ENCODE measurements around the gene VSTM1. TPM values are rescaled to one million over a fixed set of nuclear protein-coding genes. Genes with fewer than 3 reads are reported as not detected.

VSTM1 gene
- total RNA-seq, 1 experiment from 2014 or later: not detected

GRCh38 chr19:54107876-54108490, 44.3 kb upstream of the VSTM1 start:
- no peak overlapping the region for H3K4me2 ChIP-seq (ENCODE audit: low read length)
- no peak overlapping the region for H3K9ac ChIP-seq (ENCODE audit: low read length)
- H3K27ac ChIP-seq (ENCODE audit: low read length): no peak overlapping the region
- POLR2A ChIA-PET (ENCODE audit: unreplicated experiment): no interaction called here
- H3K4me3 ChIP-seq (ENCODE audit: low read length): no peak overlapping the region
- peaks cover 29% of the 10 kb centered on the region; the same call in 1 of the 2 replicates for H3K36me3 ChIP-seq (ENCODE audit: low read depth, low read length)
- H3K9me2 ChIP-seq (replicated peaks; ENCODE audit: low read length): no peaks in the 10 kb centered on the region
- TF ChIP-seq EZH2phosphoT487 (IDR thresholded peaks at IDR 0.05; ENCODE audit: borderline replicate concordance, low read length) (no peak), CTCF (conservative IDR thresholded peaks at IDR 0.05; ENCODE audit: low read depth, low read length) (no peak), EZH2 (IDR thresholded peaks at IDR 0.05; ENCODE audit: low read length, unreplicated experiment) (no peak)
- H3K4me1 ChIP-seq (ENCODE audit: insufficient read depth, low read length): no peaks in the 10 kb centered on the region; the same call in 1 of the 2 replicates
- peaks cover 29% of the 10 kb centered on the region for H3K79me2 ChIP-seq (ENCODE audit: low read length)
- CTCF ChIA-PET: no interaction called here
- BruUV-seq (replicated peaks): no TSS peak
- no peaks in the 10 kb centered on the region for H3F3A ChIP-seq (ENCODE audit: low read length, unreplicated experiment)
- ATAC-seq (no peak), DNase-seq (no peak)
- intact Hi-C loops (cut with micrococcal nuclease): no loop called here
- no peaks in the 10 kb centered on the region for H4K20me1 ChIP-seq (ENCODE audit: low read length)
- H3K27me3 ChIP-seq (ENCODE audit: low read length): no peaks in the 10 kb centered on the region
- H2AFZ ChIP-seq (ENCODE audit: low read length): no peak overlapping the region
- H3K9me3 ChIP-seq (ENCODE audit: low read length): no peaks in the 10 kb centered on the region

GRCh38 chr19:54106716-54107115, 43.0 kb upstream of the VSTM1 start:
- Histone ChIP-seq H3F3A (ENCODE audit: low read length, unreplicated experiment) (no peaks in the 10 kb centered on the region), H2AFZ (ENCODE audit: low read length) (no peak overlapping the region), H3K9ac (ENCODE audit: low read length) (no peak overlapping the region), H3K9me3 (ENCODE audit: low read length) (no peaks in the 10 kb centered on the region), H3K4me1 (ENCODE audit: insufficient read depth, low read length) (peaks cover 4% of the 10 kb centered on the region; the same call in 1 of the 2 replicates), H3K9me2 (replicated peaks; ENCODE audit: low read length) (no peaks in the 10 kb centered on the region), H3K4me2 (ENCODE audit: low read length) (no peak overlapping the region), H3K27me3 (ENCODE audit: low read length) (no peaks in the 10 kb centered on the region), H3K4me3 (ENCODE audit: low read length) (no peak overlapping the region), H3K36me3 (ENCODE audit: low read depth, low read length) (peaks cover 27% of the 10 kb centered on the region; the same call in 1 of the 2 replicates), H3K79me2 (ENCODE audit: low read length) (peaks cover 33% of the 10 kb centered on the region), H4K20me1 (ENCODE audit: low read length) (no peaks in the 10 kb centered on the region), H3K27ac (ENCODE audit: low read length) (no peak overlapping the region)
- ChIA-PET CTCF (no interaction called here), POLR2A (ENCODE audit: unreplicated experiment) (no interaction called here)
- TF ChIP-seq EZH2 (IDR thresholded peaks at IDR 0.05; ENCODE audit: low read length, unreplicated experiment): no peak
- TF ChIP-seq EZH2phosphoT487 (IDR thresholded peaks at IDR 0.05; ENCODE audit: borderline replicate concordance, low read length): no peak
- TF ChIP-seq CTCF (conservative IDR thresholded peaks at IDR 0.05; ENCODE audit: low read depth, low read length): no peak
- DNase-seq (no peak), ATAC-seq (no peak)
- intact Hi-C loops (cut with micrococcal nuclease): no loop called here
- no TSS peak for BruUV-seq (replicated peaks)

DNA sequence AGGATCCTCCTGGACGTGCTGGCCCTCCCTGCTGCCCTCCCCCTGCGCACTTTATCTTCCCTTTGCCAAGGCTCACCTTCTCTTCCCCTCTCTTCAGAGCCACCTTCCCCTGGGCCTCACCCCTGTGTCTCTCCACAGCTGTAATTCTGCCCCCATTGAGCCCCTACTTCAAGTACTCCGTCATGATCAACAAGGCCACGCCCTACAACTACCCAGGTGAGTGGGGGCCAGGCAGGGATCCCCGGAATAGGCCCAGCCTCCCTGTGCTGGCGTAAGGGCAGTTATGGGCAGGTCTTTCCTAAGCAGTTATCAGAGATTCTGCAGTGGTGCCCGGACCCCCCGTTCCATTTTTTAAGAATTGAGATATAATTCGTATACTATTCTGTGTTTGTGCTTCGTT, 42.1 kb upstream of the VSTM1 start:
- no peak overlapping the region for H2AFZ ChIP-seq (ENCODE audit: low read length)
- no peaks in the 10 kb centered on the region for H3K27me3 ChIP-seq (ENCODE audit: low read length)
- TF ChIP-seq EZH2phosphoT487 (IDR thresholded peaks at IDR 0.05; ENCODE audit: borderline replicate concordance, low read length) (no peak), CTCF (conservative IDR thresholded peaks at IDR 0.05; ENCODE audit: low read depth, low read length) (no peak), EZH2 (IDR thresholded peaks at IDR 0.05; ENCODE audit: low read length, unreplicated experiment) (no peak)
- H3K9me2 ChIP-seq (replicated peaks; ENCODE audit: low read length): no peaks in the 10 kb centered on the region
- no peak overlapping the region for H3K4me2 ChIP-seq (ENCODE audit: low read length)
- H4K20me1 ChIP-seq (ENCODE audit: low read length): no peaks in the 10 kb centered on the region
- no peaks in the 10 kb centered on the region for H3F3A ChIP-seq (ENCODE audit: low read length, unreplicated experiment)
- ATAC-seq (no peak), DNase-seq (no peak)
- H3K27ac ChIP-seq (ENCODE audit: low read length): no peak overlapping the region
- CTCF ChIA-PET: no interaction called here
- H3K9ac ChIP-seq (ENCODE audit: low read length): no peak overlapping the region
- no TSS peak for BruUV-seq (replicated peaks)
- H3K9me3 ChIP-seq (ENCODE audit: low read length): no peaks in the 10 kb centered on the region
- peaks cover 33% of the 10 kb centered on the region for H3K79me2 ChIP-seq (ENCODE audit: low read length)
- POLR2A ChIA-PET (ENCODE audit: unreplicated experiment): no interaction called here
- H3K4me3 ChIP-seq (ENCODE audit: low read length): no peak overlapping the region
- intact Hi-C loops (cut with micrococcal nuclease): no loop called here
- peaks cover 27% of the 10 kb centered on the region; the same call in 1 of the 2 replicates for H3K36me3 ChIP-seq (ENCODE audit: low read depth, low read length)
- peaks cover 4% of the 10 kb centered on the region; the same call in 1 of the 2 replicates for H3K4me1 ChIP-seq (ENCODE audit: insufficient read depth, low read length)

All from PC-3 (cell line).